Parathyroid adenoma (tissue), 2 donors: Measurements from ENCODE around the gene CRHBP.
"Not testable (repeated sequence)": the region's sequence is repeated elsewhere in the genome, so short reads cannot be mapped to it uniquely, and the experiment has no call there.

Source experiments
- H2AFZ ChIP-seq: fragments of 300-600 bp; sonication (generic); one replicate; pipeline ENCODE4 v1.7.0; 2017; ENCODE audit warnings: antibody characterized with exemption, mild to moderate bottlenecking
- H3K27ac ChIP-seq: fragments of 300-600 bp; sonication (generic); one replicate; pipeline ENCODE4 v1.7.0; 2017
- H3K27me3 ChIP-seq: fragments of 300-600 bp; sonication (generic); one replicate; pipeline ENCODE4 v1.7.0; 2017; ENCODE audit warnings: low read length; ENCODE audit not compliant: control insufficient read depth, insufficient read depth
- H3K36me3 ChIP-seq: fragments of 300-600 bp; sonication (generic); one replicate; pipeline ENCODE4 v1.7.0; 2017; ENCODE audit warnings: low read length; ENCODE audit not compliant: control insufficient read depth, insufficient read depth
- H3K4me1 ChIP-seq: fragments of 300-600 bp; sonication (generic); one replicate; pipeline ENCODE4 v1.7.0; 2017; ENCODE audit warnings: control low read depth
- H3K4me2 ChIP-seq: fragments of 300-600 bp; sonication (generic); one replicate; pipeline ENCODE4 v1.7.0; 2017; ENCODE audit warnings: low read length
- H3K4me3 ChIP-seq: fragments of 300-600 bp; sonication (generic); one replicate; pipeline ENCODE4 v1.7.0; 2017; ENCODE audit warnings: low read depth, low read length
- H3K79me2 ChIP-seq: fragments of 300-600 bp; sonication (generic); one replicate; pipeline ENCODE4 v1.7.0; 2017; ENCODE audit warnings: control low read depth
- H3K9ac ChIP-seq: fragments of 300-600 bp; sonication (generic); one replicate; pipeline ENCODE4 v1.7.0; 2017; ENCODE audit warnings: mild to moderate bottlenecking
- H3K9me3 ChIP-seq: fragments of 300-600 bp; sonication (generic); one replicate; pipeline ENCODE4 v1.7.0; 2017; ENCODE audit warnings: low read length; ENCODE audit not compliant: control insufficient read depth
- CTCF ChIP-seq: fragments of 300-600 bp; sonication (generic); IDR thresholded peaks from one replicate; pipeline ENCODE4 v1.7.0; 2017; ENCODE audit warnings: antibody characterized with exemption, mild to moderate bottlenecking
- donor health status: primary hyperparathyroidism.

The CRHBP gene

GRCh38 chr5:76941000-76941399 is 11.8 kb upstream of the CRHBP start:
- Histone ChIP-seq H3K4me2 (no peak overlapping the region), H2AFZ (no peak overlapping the region), H3K27ac (no peak overlapping the region), H3K4me1 (no peaks in the 10 kb centered on the region), H3K9me3 (no peaks in the 10 kb centered on the region), H3K79me2 (no peaks in the 10 kb centered on the region), H3K27me3 (no peaks in the 10 kb centered on the region), H3K36me3 (no peaks in the 10 kb centered on the region), H3K4me3 (no peak overlapping the region), H3K9ac (no peak overlapping the region)
- TF ChIP-seq CTCF: no peak

GRCh38 chr5:76941442-76941841 is 11.4 kb upstream of the CRHBP start:
- Histone ChIP-seq H3K79me2 (no peaks in the 10 kb centered on the region), H3K9ac (no peak overlapping the region), H2AFZ (no peak overlapping the region), H3K27me3 (no peaks in the 10 kb centered on the region), H3K36me3 (no peaks in the 10 kb centered on the region), H3K9me3 (no peaks in the 10 kb centered on the region), H3K4me1 (no peaks in the 10 kb centered on the region), H3K4me3 (no peak overlapping the region), H3K27ac (no peak overlapping the region), H3K4me2 (no peak overlapping the region)
- no peak for TF ChIP-seq CTCF

- H3K9ac ChIP-seq: no peak overlapping the region
- H3K36me3 ChIP-seq: no peaks in the 10 kb centered on the region
- no peak overlapping the region for H3K4me2 ChIP-seq
- H3K27me3 ChIP-seq: no peaks in the 10 kb centered on the region
- TF ChIP-seq CTCF: no peak
- no peak overlapping the region for H2AFZ ChIP-seq
- no peak overlapping the region for H3K4me3 ChIP-seq
- H3K9me3 ChIP-seq: no peaks in the 10 kb centered on the region
- H3K27ac ChIP-seq: no peak overlapping the region
- H3K4me1 ChIP-seq: no peaks in the 10 kb centered on the region
- no peaks in the 10 kb centered on the region for H3K79me2 ChIP-seq
Measured at GRCh38 chr5:76942581-76942980, 10.3 kb upstream of the CRHBP start.

- no peak overlapping the region for H3K9ac ChIP-seq
- H3K4me1 ChIP-seq: no peaks in the 10 kb centered on the region
- H3K79me2 ChIP-seq: no peaks in the 10 kb centered on the region
- H3K36me3 ChIP-seq: no peaks in the 10 kb centered on the region
- no peak overlapping the region for H3K4me3 ChIP-seq
- H2AFZ ChIP-seq: no peak overlapping the region
- TF ChIP-seq CTCF: no peak
- H3K27ac ChIP-seq: no peak overlapping the region
- H3K9me3 ChIP-seq: no peaks in the 10 kb centered on the region
- H3K27me3 ChIP-seq: no peaks in the 10 kb centered on the region
- H3K4me2 ChIP-seq: no peak overlapping the region
Measured at GRCh38 chr5:76943006-76943405, 9.8 kb upstream of the CRHBP start.

- Histone ChIP-seq H3K36me3 (no peaks in the 10 kb centered on the region), H2AFZ (no peak overlapping the region), H3K4me2 (no peak overlapping the region), H3K27ac (no peak overlapping the region), H3K4me3 (no peak overlapping the region), H3K9ac (no peak overlapping the region), H3K27me3 (no peaks in the 10 kb centered on the region), H3K4me1 (no peaks in the 10 kb centered on the region), H3K79me2 (no peaks in the 10 kb centered on the region), H3K9me3 (no peaks in the 10 kb centered on the region)
- no peak for TF ChIP-seq CTCF
Measured at GRCh38 chr5:76944638-76945037, 8.2 kb upstream of the CRHBP start.

GRCh38 chr5:76945238-76945637 is 7.6 kb upstream of the CRHBP start:
- H3K4me1 ChIP-seq, H3K9ac ChIP-seq, H3K4me2 ChIP-seq, H3K9me3 ChIP-seq, H3K27ac ChIP-seq, H3K4me3 ChIP-seq, H2AFZ ChIP-seq, H3K36me3 ChIP-seq, H3K79me2 ChIP-seq, H3K27me3 ChIP-seq: not testable (repeated sequence)
